Measurements from ENCODE around the gene SLC1A4.

Gene SLC1A4

DNA sequence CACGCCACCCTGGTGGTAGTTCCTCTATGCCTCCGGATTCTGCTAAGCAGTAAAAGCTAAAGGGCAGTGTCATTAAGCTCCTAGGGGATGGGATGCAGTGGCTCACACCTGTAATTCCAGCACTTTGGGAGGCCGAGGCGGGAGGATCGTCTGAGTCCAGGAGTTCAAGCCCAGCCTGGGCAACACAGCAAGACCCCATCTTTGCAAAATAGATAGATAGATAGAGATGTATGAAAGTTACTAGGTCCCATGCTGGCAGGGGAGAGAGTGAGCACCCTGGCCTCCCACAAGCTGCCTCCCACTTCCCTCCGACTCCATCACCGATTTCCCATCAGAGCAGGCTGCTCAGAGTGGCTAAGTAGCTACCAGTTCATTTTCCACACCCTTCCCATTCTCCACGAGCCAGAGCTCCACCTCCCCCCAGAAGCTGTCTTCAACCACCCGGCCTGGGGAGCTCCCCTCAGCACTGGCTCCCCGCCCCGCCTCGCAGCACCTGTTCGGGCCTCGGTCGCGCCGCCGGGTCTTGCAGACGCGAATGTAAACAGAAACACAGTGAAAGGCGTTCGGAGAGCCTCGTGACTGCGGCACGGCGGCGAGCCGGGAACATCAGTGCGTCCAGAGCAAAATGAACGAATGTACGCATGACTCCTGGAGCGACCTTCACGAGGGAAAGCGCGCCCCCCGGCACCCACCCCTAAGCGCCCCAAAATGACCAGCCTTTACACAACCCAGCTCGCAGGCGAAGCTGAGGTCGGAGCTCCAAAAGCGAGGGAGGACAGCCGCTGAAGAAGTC, 66.4 kb downstream of the SLC1A4 start:
- DNase-seq, result peak; percentile 23 to 52

DNA sequence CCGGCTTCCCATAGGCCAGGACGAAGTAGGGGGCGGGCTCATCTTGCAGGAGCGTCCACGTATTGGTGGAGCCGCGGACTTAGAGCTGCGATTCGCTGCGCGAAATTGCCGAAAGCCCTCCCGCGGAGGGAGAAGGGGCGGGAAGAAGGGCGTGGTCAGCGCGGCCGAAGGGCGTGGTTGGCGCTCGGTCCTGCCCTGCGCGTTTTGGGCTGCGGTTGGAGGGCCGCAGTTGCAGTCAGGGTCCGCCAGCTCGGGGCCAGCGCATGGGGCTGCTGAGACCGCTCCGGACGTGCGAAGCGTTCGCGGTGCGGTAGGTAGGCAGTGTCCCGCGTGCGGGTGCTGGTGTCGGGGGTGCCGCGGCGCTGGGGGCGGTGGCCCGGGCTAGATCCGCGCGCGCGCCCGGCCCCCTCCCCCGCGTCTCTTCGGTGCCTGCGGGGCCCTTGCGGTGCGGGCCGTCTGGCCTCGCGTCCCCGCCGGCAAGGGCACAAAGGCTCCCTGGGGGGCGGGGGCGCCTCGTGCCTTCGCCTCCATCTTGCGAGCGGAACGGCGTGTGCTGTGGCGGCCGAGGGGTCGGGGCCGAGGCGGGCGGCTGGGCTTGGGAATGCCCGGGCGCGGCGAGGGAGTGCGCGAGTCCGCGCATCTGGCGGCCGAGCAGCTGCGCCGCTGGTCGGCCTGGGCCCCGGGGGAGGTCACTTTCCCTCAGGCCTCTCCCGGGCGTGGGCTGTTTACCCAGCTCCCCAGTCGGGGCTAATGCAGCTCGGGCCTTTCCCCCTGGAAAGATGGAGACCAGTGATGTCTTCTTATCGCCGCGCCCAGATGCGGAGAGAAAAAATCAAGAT, 67.2 kb downstream of the SLC1A4 start, which contains the start of gene CEP68:
Gene CEP68, plus strand, starts transcription at position 202 of the 839 bp plus-strand sequence. CDS start 13,029 bp downstream, outside the sequence.
- DNase-seq, result peak; percentile 93 to 95

GRCh38 chr2:65057054-65057375, 67.8 kb downstream of the SLC1A4 start:
- no peak for DNase-seq

DNA sequence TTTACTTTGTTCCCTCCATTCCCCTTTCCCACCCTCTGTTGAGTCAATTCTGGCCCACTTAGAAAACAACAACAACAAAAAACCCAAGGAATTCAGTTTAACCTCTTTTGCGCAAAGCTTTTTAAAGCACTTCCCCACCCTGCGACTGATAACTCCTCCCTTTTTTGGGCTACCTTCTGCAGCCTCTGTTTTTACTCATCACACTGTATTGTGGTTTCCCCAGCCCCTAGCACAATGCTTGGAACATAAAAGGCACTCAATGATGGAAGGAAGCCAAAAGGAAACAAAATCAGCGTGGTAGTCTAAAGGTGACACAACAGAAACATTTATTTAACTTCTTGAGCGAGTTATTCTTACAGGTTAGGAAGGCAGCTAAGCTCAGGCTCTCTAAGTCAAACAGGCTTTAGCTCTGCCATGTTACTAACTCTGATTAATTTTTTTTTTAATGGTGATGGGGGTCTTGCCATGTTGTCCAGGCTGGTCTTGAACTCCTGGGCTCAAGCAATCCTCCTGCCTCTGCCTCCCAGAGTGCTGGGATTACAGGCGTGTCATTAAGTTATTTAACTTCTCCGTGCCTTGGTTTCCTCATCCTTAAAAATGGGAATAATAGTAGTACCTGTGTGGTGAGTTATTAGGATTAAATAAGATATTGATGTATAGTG, 68.3 kb downstream of the SLC1A4 start:
- peak; percentile 67 to 71 for DNase-seq

DNA sequence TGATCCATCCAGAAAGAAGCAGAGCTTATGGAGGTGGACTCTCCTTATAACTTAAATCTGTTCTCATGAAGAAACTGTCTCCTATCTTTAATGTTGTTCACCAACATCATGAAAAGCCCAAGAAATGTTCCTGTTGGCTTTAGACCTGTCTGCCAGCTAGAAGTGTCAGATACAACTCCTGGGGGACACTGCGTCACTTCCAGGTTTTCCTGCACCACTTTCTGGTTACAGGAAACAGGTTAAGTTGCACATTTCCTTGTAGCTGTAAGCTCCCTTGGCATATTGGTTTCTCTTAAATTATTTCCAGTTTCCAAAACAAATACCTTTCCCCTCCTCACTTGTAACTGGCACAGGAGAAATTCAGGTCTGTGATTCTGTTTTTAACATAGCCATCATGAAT, 69.9 kb downstream of the SLC1A4 start:
- DNase-seq, result no peak

DNA sequence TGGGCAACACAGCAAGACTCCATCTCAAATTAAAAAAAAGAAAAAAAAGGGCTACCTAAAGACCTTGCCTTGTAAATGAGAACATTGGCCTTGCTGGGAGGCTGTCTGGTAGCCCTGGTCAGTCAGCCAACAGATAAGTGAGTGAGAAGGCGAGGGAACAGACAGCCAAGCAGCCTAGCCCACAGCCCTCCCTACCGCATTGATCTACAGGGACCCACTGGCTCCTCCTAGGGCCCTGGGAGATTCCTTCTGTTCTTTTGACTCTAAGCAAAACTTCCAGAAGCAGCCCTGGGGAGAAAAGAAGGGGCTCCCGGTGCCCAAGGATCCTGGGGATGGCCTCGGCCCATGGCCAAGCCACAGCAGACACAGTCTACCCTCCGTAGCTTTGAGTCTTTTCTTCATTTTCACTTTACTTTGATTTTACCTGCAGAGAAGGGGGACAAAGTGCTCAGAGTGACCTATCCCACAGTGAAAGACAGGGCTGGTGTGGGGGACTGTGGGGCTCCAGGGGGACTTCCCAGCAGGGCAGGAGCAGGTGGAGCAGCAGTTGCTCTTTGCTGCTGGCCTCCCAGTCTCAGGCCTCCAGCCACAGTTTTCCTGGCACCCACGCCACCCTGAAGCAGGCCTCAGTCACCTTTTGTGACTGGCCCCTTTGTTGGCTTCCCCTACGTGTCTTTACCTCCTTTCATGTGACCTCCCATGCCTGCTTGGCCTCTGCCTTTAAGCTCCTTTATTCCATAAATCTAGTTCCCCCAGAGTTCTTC, 72.1 kb downstream of the SLC1A4 start:
- DNase-seq, result no peak

DNA sequence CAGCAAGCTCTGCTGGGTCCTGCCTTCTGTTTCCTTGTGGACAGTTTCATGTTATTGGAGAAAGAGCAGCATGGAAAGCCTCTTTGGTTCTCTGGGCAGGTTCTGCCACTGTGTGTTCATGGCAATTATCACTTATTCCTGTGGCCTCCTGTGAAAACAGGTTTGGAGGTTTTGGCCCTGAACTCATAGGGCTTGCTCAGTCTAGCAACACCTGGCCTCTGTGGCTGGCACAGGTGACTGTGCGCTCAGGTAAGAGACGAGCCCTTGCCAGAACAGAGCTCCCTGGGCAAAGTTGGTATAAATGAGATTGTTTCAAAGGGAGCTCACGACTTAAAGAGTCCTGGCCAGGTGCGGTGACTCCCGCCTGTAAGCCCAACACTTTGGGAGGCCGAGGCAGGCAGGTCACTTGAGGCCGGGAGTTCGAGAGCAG, 72.7 kb downstream of the SLC1A4 start:
- DNase-seq, result no peak

DNA sequence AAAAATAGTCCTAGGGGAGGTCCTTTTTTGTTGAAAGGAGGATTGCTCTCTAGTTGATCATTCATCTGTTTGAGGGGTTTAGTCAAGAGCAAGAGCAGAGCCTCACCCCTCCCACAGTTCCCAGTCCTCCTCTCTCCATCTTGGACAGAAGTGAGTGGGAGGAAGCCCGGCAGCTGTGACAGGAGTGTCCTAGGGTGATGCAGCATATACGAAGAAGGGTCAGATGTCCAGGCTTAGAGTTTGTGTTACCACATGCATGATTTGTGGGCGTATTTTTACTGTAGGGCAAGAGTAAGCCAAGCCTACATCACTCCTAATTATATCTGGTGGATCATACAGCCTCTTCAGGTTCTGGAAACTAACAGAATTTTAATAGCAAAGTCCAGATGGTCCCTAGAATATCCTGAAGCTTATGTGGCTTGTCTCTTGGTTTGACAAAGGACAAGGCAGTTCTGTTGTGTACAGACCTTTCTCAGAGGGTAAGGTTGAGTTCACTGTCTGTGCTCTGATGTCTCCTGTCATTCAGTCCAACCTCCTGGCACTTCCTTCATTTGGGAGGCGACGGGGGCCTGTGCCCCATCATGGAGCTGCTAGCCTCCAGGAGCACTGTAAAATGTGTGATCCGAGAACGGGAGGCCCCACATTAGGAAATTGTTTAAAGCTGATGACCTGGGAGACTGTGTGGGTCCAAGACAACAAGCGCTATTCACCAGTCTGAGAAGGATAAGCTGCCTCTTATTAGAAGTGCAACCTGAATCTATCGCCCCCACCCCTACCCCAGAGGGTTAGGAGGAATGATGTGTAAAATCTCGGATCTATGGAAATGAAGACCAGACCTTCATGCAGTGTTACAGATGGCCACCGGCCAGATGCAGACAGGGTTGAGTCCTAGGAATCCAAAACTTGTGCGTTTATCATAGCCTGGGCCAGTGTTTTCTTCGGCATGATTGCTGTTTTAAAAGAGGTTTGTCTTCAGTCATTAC, 73.9 kb downstream of the SLC1A4 start:
- no peak for DNase-seq

DNA sequence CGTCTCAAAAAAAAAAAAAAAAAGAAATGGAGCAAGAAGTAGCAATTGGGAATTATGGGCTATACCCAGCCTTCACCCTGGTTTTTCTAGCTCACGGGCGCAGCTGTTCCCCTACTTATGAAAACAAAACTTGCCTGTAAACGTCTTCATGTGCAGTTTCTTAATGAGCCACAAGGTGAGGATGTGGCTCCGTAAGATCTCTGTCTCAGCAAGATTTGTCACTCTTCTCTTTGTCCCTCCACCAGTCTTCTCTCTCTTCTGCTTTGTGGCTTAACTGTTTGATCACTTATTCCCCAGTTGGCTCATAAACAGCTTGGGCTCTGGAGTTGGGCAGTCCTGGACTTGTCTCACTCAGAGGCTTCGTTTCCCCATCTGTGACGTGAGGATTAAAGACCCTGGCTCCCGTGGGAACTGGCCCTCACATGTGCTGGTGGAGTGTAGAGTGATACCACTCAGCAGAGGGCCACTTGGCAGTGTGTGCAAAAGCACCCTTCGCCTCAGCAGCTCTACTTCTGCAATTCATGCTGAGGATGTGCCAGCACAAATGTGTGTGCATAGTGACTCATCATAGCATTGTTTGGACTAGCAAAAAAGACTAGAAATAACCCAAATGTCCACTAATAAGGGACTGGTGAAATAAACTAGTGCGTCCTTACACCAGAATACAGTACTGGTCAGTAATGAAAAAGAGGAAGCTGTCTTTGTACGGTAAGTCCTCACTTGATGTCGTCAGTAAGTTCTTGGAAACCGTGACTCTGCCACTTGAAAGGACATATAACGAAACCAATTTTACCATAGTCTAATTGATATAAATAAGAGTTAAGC, 75.7 kb downstream of the SLC1A4 start:
- DNase-seq, result peak; percentile 88

GRCh38 chr2:65067806-65068553, 78.8 kb downstream of the SLC1A4 start:
- DNase-seq, result no peak

GRCh38 chr2:65069439-65069824, 80.2 kb downstream of the SLC1A4 start:
- no peak for DNase-seq

GRCh38 chr2:65070172-65070830, 81.1 kb downstream of the SLC1A4 start:
- no peak for DNase-seq

GRCh38 chr2:65070856-65071255, 81.7 kb downstream of the SLC1A4 start:
- DNase-seq, result no peak

DNA sequence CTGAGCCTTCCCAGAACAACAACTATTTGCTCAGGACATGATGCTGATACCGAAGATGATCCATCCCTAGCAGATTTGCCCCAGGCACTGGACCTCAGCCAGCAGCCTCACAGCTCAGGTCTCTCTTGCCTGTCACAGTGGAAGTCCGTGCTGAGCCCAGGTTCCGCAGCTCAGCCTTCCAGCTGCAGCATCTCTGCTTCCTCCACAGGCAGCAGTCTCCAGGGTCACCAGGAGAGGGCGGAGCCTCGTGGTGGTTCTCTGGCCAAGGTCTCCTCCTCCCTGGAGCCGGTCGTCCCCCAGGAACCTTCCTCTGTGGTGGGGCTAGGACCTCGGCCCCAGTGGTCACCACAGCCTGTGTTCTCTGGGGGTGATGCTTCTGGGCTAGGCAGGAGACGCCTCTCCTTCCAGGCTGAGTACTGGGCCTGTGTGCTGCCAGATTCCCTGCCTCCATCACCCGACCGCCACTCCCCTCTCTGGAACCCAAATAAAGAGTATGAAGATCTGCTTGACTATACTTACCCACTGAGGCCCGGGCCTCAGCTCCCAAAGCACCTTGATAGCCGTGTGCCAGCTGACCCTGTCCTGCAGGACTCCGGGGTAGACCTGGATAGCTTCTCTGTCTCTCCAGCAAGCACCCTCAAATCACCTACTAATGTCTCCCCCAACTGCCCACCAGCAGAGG, 82.4 kb downstream of the SLC1A4 start:
- peak in 1 of 2 experiments; percentile 2 for DNase-seq

GRCh38 chr2:65072181-65072970, 83.2 kb downstream of the SLC1A4 start:
- DNase-seq, result no peak

All from AML-193 (cell line).